Right lobe of liver (tissue), 6 donors: ENCODE measurements around the gene CYP4A22. TPM values are rescaled to one million over a fixed set of nuclear protein-coding genes. Genes with fewer than 3 reads are reported as not detected.

Experiments used
- ATAC-seq, 4 donors: fragments of 200-7000 bp; cut with Tn5 transposase; one replicate each; pipeline ENCODE4 v1.9.1; 2020; ENCODE audit warnings: mild to moderate bottlenecking in 4 of 4, moderate library complexity in 4 of 4
- DNase-seq, 3 donors: peaks; one replicate each; pipeline ENCODE4 v3.0.0-alpha.2; 2020
- H3K27ac ChIP-seq, 3 donors: fragments of 200-600 bp; one replicate each; pipeline ENCODE4 v1.8.0; 2022
- H3K27me3 ChIP-seq, 2 donors: fragments of 200-600 bp; one replicate each; pipeline ENCODE4 v1.8.0; 2022
- H3K36me3 ChIP-seq, 4 donors: fragments of 200-600 bp; sonication (generic) in 1 of 4; one replicate each; pipeline versions ENCODE4 v1.5.1 to v1.8.0; 2017 to 2022; ENCODE audit warnings: control low read depth in 1 of 4
- H3K4me1 ChIP-seq, 4 donors: fragments of 200-600 bp; sonication (generic) in 1 of 4; one replicate each; pipeline versions ENCODE4 v1.5.1 to v1.8.0; 2017 to 2022; ENCODE audit warnings: control low read depth in 1 of 4
- H3K4me3 ChIP-seq, 3 donors: fragments of 200-600 bp; one replicate each; pipeline ENCODE4 v1.8.0; 2022
- H3K9me3 ChIP-seq, 4 donors: fragments of 200-600 bp; sonication (generic) in 1 of 4; one replicate each; pipeline versions ENCODE4 v1.5.1 to v1.8.0; 2017 to 2022; ENCODE audit warnings: control low read depth in 1 of 4
- CTCF ChIP-seq, 4 donors: fragments of 200-600 bp in 3 of 4; fragments of 450-650 bp in 1 of 4; IDR thresholded peaks; one replicate each; pipeline versions ENCODE4 v1.5.1 to v1.8.0; 2016 to 2022; ENCODE audit warnings: antibody characterized with exemption in 4 of 4, mild to moderate bottlenecking in 2 of 4
- POLR2A ChIP-seq: fragments of 450-650 bp; IDR thresholded peaks from one replicate; pipeline ENCODE4 v1.6.1; 2017; ENCODE audit warnings: antibody characterized with exemption, mild to moderate bottlenecking
- WGBS: methylation state at CpG from one replicate; pipeline ENCODE4 v1.1.6; 2018; ENCODE audit warnings: low coverage, low lambda C conversion rate; ENCODE audit not compliant: insufficient coverage; ENCODE audit errors: missing lambda C conversion rate; 5-methylcytosine and 5-hydroxymethylcytosine counted together
- intact Hi-C, 2 donors: fragments of 100-400 bp; cut with DNase I; formaldehyde crosslinking; loops; one replicate each; pipeline versions ENCODE4 v1.11.2 to v1.14.1; 2022
- total RNA-seq, 6 experiments: library from RNA; depleted of rRNA in 2 of 6; stranded (reverse); fragments of >200 nt in 2 of 6; fragmentation: NEBNext Ultra II Directional in 3 of 6; extraction: Animal tissue kit (Norgen Biotek cat#: 25700) in 3 of 6; gene quantifications; one replicate each; pipeline versions ENCODE4 v1.1.0 to v1.2.4, GENCODE V29; 2016 to 2023
- donor health status: DM: no; HTN: yes; CAD: no.
- donor health status: DM: no; HTN: no; CAD: no.
- donor health status: DM: no; HTN: no; CAD: no.
- donor health status: DM: no; HTN: yes; CAD: no.
- donor health status: DM: no; HTN: yes; CAD: no.

The CYP4A22 gene
- total RNA-seq, 6 experiments from 2014 or later, result 17.2 to 159 (median 48.9) TPM

DNA sequence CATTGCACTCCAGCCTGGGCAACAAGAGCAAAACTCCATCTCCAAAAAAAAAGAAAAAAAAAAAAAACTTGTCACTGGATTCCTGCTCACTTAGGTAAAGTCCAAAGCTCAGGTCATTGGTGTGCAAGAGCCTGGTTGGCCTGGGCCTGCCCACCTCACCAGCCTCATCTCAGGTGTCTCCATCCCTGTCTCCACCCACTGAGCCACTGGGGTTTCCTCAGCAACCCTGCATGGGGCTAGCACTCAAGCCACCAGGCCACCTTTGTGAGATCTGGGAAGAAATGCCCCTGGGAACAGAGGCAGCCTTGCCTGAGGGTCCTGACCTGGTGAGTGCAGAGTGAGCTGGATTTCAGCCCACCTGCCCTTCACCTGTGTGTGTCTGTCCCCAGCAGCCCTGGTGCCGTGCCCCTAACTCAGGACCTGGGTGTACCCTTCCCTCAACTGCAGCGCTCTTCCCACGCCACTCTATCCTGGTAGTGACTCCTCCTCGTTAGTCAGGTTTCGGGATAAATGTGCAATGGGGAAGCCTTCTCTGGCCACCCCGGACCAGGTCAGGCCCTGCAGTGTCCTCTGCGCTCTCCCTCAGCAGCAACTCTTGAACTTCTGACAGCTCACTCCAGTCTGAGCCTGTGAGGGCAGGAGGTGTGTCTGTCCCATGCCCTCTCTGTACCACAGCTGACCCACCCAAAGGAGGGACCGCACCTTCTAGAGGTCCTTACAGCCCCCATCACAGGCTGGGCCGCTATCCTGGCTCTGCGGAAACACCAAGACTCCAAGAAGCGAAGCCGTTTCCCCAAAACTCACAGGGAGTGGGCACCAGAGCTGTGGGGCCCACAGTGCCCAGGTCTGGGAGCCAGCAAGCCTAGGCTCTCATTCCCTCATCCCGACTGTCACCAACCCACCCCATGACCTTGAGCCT lies 49.3 kb downstream of the CYP4A22 start:
- H3K27ac ChIP-seq, result no peak overlapping the region
- TF ChIP-seq CTCF (IDR thresholded peaks at IDR 0.05) (no peak), POLR2A (no peak)
- no peaks in the 10 kb centered on the region for H3K36me3 ChIP-seq
- H3K27me3 ChIP-seq, result no peaks in the 10 kb centered on the region
- peaks cover 0 to 10% (median 0%) of the 10 kb centered on the region in 4 donors for H3K4me1 ChIP-seq
- peak in 2 of 4 donors; percentile 20 to 64 for ATAC-seq
- DNase-seq, result peak in 1 of 3 donors; percentile 17
- intact Hi-C loops, result loop anchor here in 1 of 2 donors (10.0 kb wide), 1 partner anchor 228 kb away; the partner anchor contains the start of gene FOXE3
- no peaks in the 10 kb centered on the region for H3K9me3 ChIP-seq
- no peak overlapping the region for H3K4me3 ChIP-seq
- WGBS, result 80% methylated on average over 4 of the region's 13 CpGs

DNA sequence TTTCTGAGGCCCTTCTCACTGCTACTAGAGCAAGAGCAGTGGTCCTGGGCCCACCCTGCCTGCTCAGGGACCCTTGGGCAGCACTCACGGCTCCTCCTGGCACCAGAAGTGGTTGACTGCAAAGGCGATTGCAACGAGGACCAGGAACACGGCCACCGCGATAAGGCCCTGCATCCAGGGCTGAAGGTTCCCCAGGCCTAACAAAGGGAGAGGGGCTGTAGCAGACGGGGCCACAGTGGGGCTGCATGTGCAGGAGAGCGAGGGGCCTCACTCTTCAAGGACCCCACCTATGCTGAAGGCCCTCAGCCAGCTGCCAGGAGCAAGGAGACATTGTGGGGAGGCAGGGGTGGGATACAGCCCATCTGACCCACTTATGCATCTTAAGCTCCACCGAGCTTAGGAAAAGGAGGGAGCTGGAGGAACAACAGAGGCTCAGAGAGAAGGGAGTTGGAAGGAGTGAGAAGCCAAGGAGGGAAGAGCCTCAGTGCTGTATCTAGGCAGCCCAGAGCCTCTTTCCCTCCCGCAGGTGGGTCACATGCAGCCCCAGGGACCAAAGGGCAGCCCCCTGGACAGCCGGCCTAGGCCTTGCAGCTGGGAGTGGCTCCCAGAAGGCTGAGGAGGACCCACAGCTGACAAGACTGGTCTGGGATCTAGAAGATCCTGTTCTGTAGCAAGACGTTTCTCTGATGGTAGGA lies 50.1 kb downstream of the CYP4A22 start:
- TF ChIP-seq POLR2A, result no peak
- no peak for TF ChIP-seq CTCF (IDR thresholded peaks at IDR 0.05)
- H3K36me3 ChIP-seq, result no peaks in the 10 kb centered on the region
- H3K4me1 ChIP-seq, result peaks cover 0 to 18% (median 0%) of the 10 kb centered on the region in 4 donors
- 84% methylated on average over 5 of the region's 12 CpGs for WGBS
- no peaks in the 10 kb centered on the region for H3K9me3 ChIP-seq
- ATAC-seq (no peak), DNase-seq (peak in 1 of 3 donors; percentile 30)
- H3K4me3 ChIP-seq, result no peak overlapping the region
- no peak overlapping the region for H3K27ac ChIP-seq
- intact Hi-C loops, result loop anchor here in 1 of 2 donors (10.0 kb wide), 1 partner anchor 227 kb away; the partner anchor contains the start of gene FOXE3
- no peaks in the 10 kb centered on the region for H3K27me3 ChIP-seq

- DNase-seq, result no peak
- Histone ChIP-seq H3K4me3 (no peak overlapping the region), H3K27me3 (no peaks in the 10 kb centered on the region), H3K4me1 (peaks cover 0 to 21% (median 0%) of the 10 kb centered on the region in 4 donors), H3K36me3 (no peaks in the 10 kb centered on the region), H3K27ac (no peak overlapping the region), H3K9me3 (no peaks in the 10 kb centered on the region)
- intact Hi-C loops, result loop anchor here in 1 of 2 donors (10.0 kb wide), 1 partner anchor 227 kb away; the partner anchor contains the start of gene FOXE3
- no peak for ATAC-seq
- TF ChIP-seq CTCF (IDR thresholded peaks at IDR 0.05), result no peak
- no peak for TF ChIP-seq POLR2A
- WGBS, result 43% methylated on average over 1 of the region's 2 CpGs
Observed at GRCh38 chr1:47187926-47188250, 50.6 kb downstream of the CYP4A22 start.

- DNase-seq (peak in 1 of 3 donors; percentile 25), ATAC-seq (no peak)
- Histone ChIP-seq H3K9me3 (no peaks in the 10 kb centered on the region), H3K36me3 (no peaks in the 10 kb centered on the region), H3K27me3 (no peaks in the 10 kb centered on the region), H3K4me1 (peaks cover 0 to 21% (median 0%) of the 10 kb centered on the region in 4 donors), H3K27ac (no peak overlapping the region), H3K4me3 (no peak overlapping the region)
- 66% methylated on average over 5 of the region's 7 CpGs for WGBS
- TF ChIP-seq CTCF (IDR thresholded peaks at IDR 0.05) (no peak), POLR2A (no peak)
- intact Hi-C loops, result loop anchor here in 1 of 2 donors (10.0 kb wide), 1 partner anchor 226 kb away; the partner anchor contains the start of gene FOXE3
Observed at GRCh38 chr1:47188791-47189785, 51.8 kb downstream of the CYP4A22 start.
